ENCODE data around the gene GTF2F1. TPM values are rescaled to one million over a fixed set of nuclear protein-coding genes. Genes with fewer than 3 reads are reported as not detected.
"Not testable (repeated sequence)": the region's sequence is repeated elsewhere in the genome, so short reads cannot be mapped to it uniquely, and the experiment has no call there.

The GTF2F1 gene
- total RNA-seq, 1 experiment from 2014 or later, result 48.4 TPM

- no peak for DNase-seq (ENCODE audit: low spot score)
These were observed 5.6 kb downstream of the GTF2F1 start for GRCh38 chr19:6387372-6387771.

- no peak for DNase-seq (ENCODE audit: low spot score)
These were observed 8.6 kb downstream of the GTF2F1 start for GRCh38 chr19:6384381-6384780.

- no peak for DNase-seq (ENCODE audit: low spot score)
These were observed 9.8 kb downstream of the GTF2F1 start for GRCh38 chr19:6383188-6383587.

GRCh38 chr19:6381030-6381750 lies 11.8 kb downstream of the GTF2F1 start:
- DNase-seq (ENCODE audit: low spot score), result no peak

GRCh38 chr19:6379744-6380143 lies 13.2 kb downstream of the GTF2F1 start:
- DNase-seq (ENCODE audit: low spot score), result no peak

- DNase-seq (ENCODE audit: low spot score), result no peak
These were observed 14.5 kb downstream of the GTF2F1 start for GRCh38 chr19:6378486-6378885.

GRCh38 chr19:6378041-6378440 lies 14.9 kb downstream of the GTF2F1 start:
- no peak for DNase-seq (ENCODE audit: low spot score)

GRCh38 chr19:6376512-6377190 lies 16.3 kb downstream of the GTF2F1 start:
- no peak for DNase-seq (ENCODE audit: low spot score)

GRCh38 chr19:6375411-6376010 lies 17.5 kb downstream of the GTF2F1 start, which contains the start of gene PSPN:
Gene PSPN, minus strand, starts transcription at chr19:6375933. Its CDS starts 84 bp downstream, at chr19:6375849.
- no peak for DNase-seq (ENCODE audit: low spot score)

- DNase-seq (ENCODE audit: low spot score), result no peak
These were observed 18.1 kb downstream of the GTF2F1 start for GRCh38 chr19:6374711-6375410.

- no peak for DNase-seq (ENCODE audit: low spot score)
These were observed 18.7 kb downstream of the GTF2F1 start for GRCh38 chr19:6374161-6374709.

- DNase-seq (ENCODE audit: low spot score), result no peak
These were observed 19.2 kb downstream of the GTF2F1 start for GRCh38 chr19:6373813-6374108.

GRCh38 chr19:6373096-6373812 lies 19.7 kb downstream of the GTF2F1 start:
- peak; percentile 97 for DNase-seq (ENCODE audit: low spot score)

- peak; percentile 99 for DNase-seq (ENCODE audit: low spot score)
These were observed 20.3 kb downstream of the GTF2F1 start, which contains the start of gene ALKBH7 for GRCh38 chr19:6372594-6373095. Gene ALKBH7, plus strand, starts transcription at chr19:6372794. Its CDS starts 27 bp downstream, at chr19:6372821.

GRCh38 chr19:6364353-6364752 lies 28.6 kb downstream of the GTF2F1 start:
- DNase-seq (ENCODE audit: low spot score), result no peak

- DNase-seq (ENCODE audit: low spot score), result no peak
These were observed 30.6 kb downstream of the GTF2F1 start for GRCh38 chr19:6362351-6362801.

- no peak for DNase-seq (ENCODE audit: low spot score)
These were observed 31.0 kb downstream of the GTF2F1 start for GRCh38 chr19:6362027-6362350.

GRCh38 chr19:6360857-6361216 lies 32.1 kb downstream of the GTF2F1 start:
- not testable (repeated sequence) for DNase-seq (ENCODE audit: low spot score)

GRCh38 chr19:6360445-6360844 lies 32.5 kb downstream of the GTF2F1 start:
- not testable (repeated sequence) for DNase-seq (ENCODE audit: low spot score)

GRCh38 chr19:6359568-6360341 lies 33.2 kb downstream of the GTF2F1 start:
- no peak for DNase-seq (ENCODE audit: low spot score)

All from H4 (cell line).